Caki2 (cell line): Measurements from ENCODE around the gene GRK5. TPM values are rescaled to one million over a fixed set of nuclear protein-coding genes. Genes with fewer than 3 reads are reported as not detected.

ENCODE experiments used
- DNase-seq: peaks from one replicate; pipeline ENCODE4 v3.0.0-alpha.2; 2015; ENCODE audit warnings: low read depth
- in situ Hi-C: cut with HindIII; loops from 2 replicates; pipeline ENCODE4 v1.10.0; 2016; ENCODE audit warnings: low sequenced_read_pairs, low pct_unique_long_range_greater_than_20kb, mixed read lengths
- total RNA-seq: library from RNA; depleted of rRNA; stranded (reverse); fragments of >200 nt; shearing (Covaris generic); gene quantifications from 2 replicates; pipeline ENCODE4 v1.2.3, GENCODE V29; 2014; ENCODE audit warnings: low replicate concordance

The GRK5 gene
- total RNA-seq, 1 experiment from 2014 or later = 0.61 TPM

GRCh38 chr10:119444866-119445265 lies 237.5 kb downstream of the GRK5 start:
- in situ Hi-C loops = no loop called here
- no peak for DNase-seq

GRCh38 chr10:119445311-119445934 lies 238.1 kb downstream of the GRK5 start:
- in situ Hi-C loops = no loop called here
- peak; percentile 52 for DNase-seq

GRCh38 chr10:119445935-119446317 lies 238.6 kb downstream of the GRK5 start:
- no peak for DNase-seq
- in situ Hi-C loops = no loop called here

GRCh38 chr10:119446441-119447277 lies 239.3 kb downstream of the GRK5 start:
- in situ Hi-C loops = no loop called here
- DNase-seq = no peak

GRCh38 chr10:119447421-119447820 lies 240.1 kb downstream of the GRK5 start:
- in situ Hi-C loops = no loop called here

GRCh38 chr10:119447823-119448546 lies 240.6 kb downstream of the GRK5 start:
- in situ Hi-C loops = no loop called here
- no peak for DNase-seq

More at GRCh38 chr10:119447421-119447820, 240.1 kb downstream of the GRK5 start:
- DNase-seq = no peak

- in situ Hi-C loops = no loop called here
- DNase-seq = no peak
These were observed 241.5 kb downstream of the GRK5 start for GRCh38 chr10:119448628-119449584.

GRCh38 chr10:119449760-119450461 lies 242.5 kb downstream of the GRK5 start:
- DNase-seq = peak; percentile 19
- in situ Hi-C loops = no loop called here

- in situ Hi-C loops = no loop called here
- DNase-seq = no peak
These were observed 243.4 kb downstream of the GRK5 start for GRCh38 chr10:119450606-119451299.

- in situ Hi-C loops = no loop called here
- no peak for DNase-seq
These were observed 244.0 kb downstream of the GRK5 start for GRCh38 chr10:119451300-119451896.

GRCh38 chr10:119452396-119452795 lies 245.0 kb downstream of the GRK5 start:
- in situ Hi-C loops = no loop called here
- no peak for DNase-seq

GRCh38 chr10:119453313-119453712 lies 245.9 kb downstream of the GRK5 start:
- DNase-seq = no peak
- in situ Hi-C loops = no loop called here

GRCh38 chr10:119454316-119454715 lies 246.9 kb downstream of the GRK5 start:
- no peak for DNase-seq
- in situ Hi-C loops = no loop called here

GRCh38 chr10:119454990-119455389 lies 247.6 kb downstream of the GRK5 start:
- DNase-seq = no peak
- in situ Hi-C loops = no loop called here

GRCh38 chr10:119455609-119456434 lies 248.5 kb downstream of the GRK5 start:
- DNase-seq = no peak
- in situ Hi-C loops = no loop called here

GRCh38 chr10:119456435-119456810 lies 249.1 kb downstream of the GRK5 start:
- in situ Hi-C loops = no loop called here
- no peak for DNase-seq
